ENCODE data around the gene PRICKLE4.

DNA sequence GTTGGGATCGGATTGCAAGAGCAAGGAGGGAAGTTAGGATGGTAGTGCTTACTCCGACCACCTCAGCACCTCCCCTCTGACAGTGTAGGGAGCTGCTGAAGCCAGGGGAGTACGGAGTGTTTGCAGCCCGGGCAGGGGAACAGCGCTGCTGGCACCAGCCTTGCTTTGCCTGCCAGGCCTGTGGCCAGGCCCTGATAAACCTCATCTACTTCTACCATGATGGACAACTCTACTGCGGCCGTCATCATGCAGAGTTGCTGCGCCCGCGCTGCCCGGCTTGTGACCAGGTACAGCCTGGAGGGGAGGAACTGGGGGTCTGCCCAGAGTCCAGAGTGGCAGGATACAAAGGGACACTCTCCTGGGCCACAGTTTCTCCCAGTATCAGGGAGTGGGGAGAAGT, 4.7 kb downstream of the PRICKLE4 start:
- TF ChIP-seq, protein P1, sequence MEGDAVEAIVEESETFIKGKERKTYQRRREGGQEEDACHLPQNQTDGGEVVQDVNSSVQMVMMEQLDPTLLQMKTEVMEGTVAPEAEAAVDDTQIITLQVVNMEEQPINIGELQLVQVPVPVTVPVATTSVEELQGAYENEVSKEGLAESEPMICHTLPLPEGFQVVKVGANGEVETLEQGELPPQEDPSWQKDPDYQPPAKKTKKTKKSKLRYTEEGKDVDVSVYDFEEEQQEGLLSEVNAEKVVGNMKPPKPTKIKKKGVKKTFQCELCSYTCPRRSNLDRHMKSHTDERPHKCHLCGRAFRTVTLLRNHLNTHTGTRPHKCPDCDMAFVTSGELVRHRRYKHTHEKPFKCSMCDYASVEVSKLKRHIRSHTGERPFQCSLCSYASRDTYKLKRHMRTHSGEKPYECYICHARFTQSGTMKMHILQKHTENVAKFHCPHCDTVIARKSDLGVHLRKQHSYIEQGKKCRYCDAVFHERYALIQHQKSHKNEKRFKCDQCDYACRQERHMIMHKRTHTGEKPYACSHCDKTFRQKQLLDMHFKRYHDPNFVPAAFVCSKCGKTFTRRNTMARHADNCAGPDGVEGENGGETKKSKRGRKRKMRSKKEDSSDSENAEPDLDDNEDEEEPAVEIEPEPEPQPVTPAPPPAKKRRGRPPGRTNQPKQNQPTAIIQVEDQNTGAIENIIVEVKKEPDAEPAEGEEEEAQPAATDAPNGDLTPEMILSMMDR (IDR thresholded peaks at IDR 0.05) = no peak
- TF ChIP-seq POLR2A (IDR thresholded peaks at IDR 0.05) = no peak
